Osteoblast (primary cell): ENCODE measurements around the gene TRMT1. TPM values are rescaled to one million over a fixed set of nuclear protein-coding genes. Genes with fewer than 3 reads are reported as not detected.
A peak's percentile ranks its signal among the peaks of the same experiment; 100 is the strongest.

Source experiments
- DNase-seq: peaks from one replicate; pipeline ENCODE4 v3.0.0; 2011; ENCODE audit warnings: low spot score, mixed read lengths; ENCODE audit not compliant: insufficient read length; ENCODE audit errors: missing footprints
- H2AFZ ChIP-seq: 2 replicates; pipeline ENCODE4 v1.6.0; 2011; ENCODE audit warnings: mild to moderate bottlenecking, low read length
- H3K27ac ChIP-seq: 2 replicates; pipeline ENCODE4 v1.5.1; 2011; ENCODE audit warnings: mild to moderate bottlenecking, low read depth, low read length, moderate library complexity
- H3K27me3 ChIP-seq: 2 replicates; pipeline ENCODE4 v1.6.0; 2012; ENCODE audit warnings: mild to moderate bottlenecking, control low read depth, inconsistent platforms, low read length, moderate library complexity; ENCODE audit not compliant: insufficient read depth
- H3K36me3 ChIP-seq: 2 replicates; pipeline ENCODE4 v1.5.1; 2011; ENCODE audit warnings: mild to moderate bottlenecking, low read length, control low read depth, moderate library complexity; ENCODE audit not compliant: insufficient read depth
- H3K4me1 ChIP-seq: 2 replicates; pipeline ENCODE4 v1.5.1; 2011; ENCODE audit warnings: mild to moderate bottlenecking, low read length, control low read depth, moderate library complexity; ENCODE audit not compliant: insufficient read depth
- H3K4me2 ChIP-seq: 2 replicates; pipeline ENCODE4 v1.6.0; 2011; ENCODE audit warnings: mild to moderate bottlenecking, low read length; ENCODE audit not compliant: insufficient read depth
- H3K4me3 ChIP-seq: fragments of 200-600 bp; sonication (generic); 3 replicates; pipeline ENCODE4 v1.5.1; 2012; ENCODE audit warnings: mild to moderate bottlenecking, low read length, inconsistent platforms; ENCODE audit not compliant: insufficient read depth
- H3K79me2 ChIP-seq: 2 replicates; pipeline ENCODE4 v1.6.0; 2012; ENCODE audit warnings: mild to moderate bottlenecking, low read length, control low read depth, inconsistent platforms; ENCODE audit not compliant: insufficient read depth
- H3K9me3 ChIP-seq: 2 replicates; pipeline ENCODE4 v1.5.1; 2011; ENCODE audit warnings: low read depth, low read length, control low read depth
- H4K20me1 ChIP-seq: 2 replicates; pipeline ENCODE4 v1.6.0; 2012; ENCODE audit warnings: mild to moderate bottlenecking, low read length, control low read depth; ENCODE audit not compliant: insufficient read depth
- total RNA-seq: library from RNA; depleted of rRNA; stranded (reverse); fragments of >200 nt; gene quantifications from 2 replicates; pipeline ENCODE4 v1.2.3, GENCODE V29; 2012
- TF ChIP-seq, protein P1 (sequence below): IDR thresholded peaks from 2 replicates; pipeline ENCODE4 v1.5.1; 2011; ENCODE audit warnings: mild to moderate bottlenecking, low read depth, low read length, moderate library complexity; ENCODE audit errors: extremely low read depth

The TRMT1 gene
- total RNA-seq, 1 donor = 29.7 TPM

DNA sequence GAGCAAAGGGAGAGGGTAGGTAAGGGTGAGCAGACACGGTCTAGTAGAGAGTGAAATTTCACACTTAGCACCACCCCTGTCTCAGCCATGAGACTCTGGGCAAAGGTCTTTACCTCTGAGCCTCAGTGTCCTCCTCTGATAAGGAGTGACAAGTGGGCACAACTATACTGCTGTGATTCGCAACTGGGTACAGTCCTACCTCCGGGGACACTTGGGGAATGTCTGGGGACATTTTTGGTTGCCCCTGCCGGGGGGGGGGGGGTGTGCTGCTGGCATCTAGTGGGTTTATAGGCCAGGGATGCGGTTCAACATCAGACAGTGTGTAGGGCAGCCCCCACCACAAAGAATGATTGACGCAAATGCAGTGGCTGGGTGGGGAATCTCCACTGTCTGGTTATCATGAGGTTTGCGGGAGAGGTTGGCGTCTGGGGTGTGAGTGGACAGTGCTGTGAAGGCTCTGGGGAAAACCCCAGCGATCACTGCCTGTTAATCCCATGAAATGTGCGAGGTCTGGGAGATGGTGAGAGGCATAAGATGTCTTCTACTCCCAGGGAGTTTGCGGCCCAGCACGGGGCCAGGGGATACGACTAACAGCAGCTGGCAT lies 5.8 kb upstream of the TRMT1 start:
- Histone ChIP-seq H3K4me1 (peaks cover 41% of the 10 kb centered on the region), H3K4me3 (no peak overlapping the region), H3K4me2 (peak overlapping the region; percentile 94), H3K27ac (peak overlapping the region; percentile 96), H4K20me1 (peaks cover 59% of the 10 kb centered on the region), H3K79me2 (peaks cover 92% of the 10 kb centered on the region), H2AFZ (no peak overlapping the region), H3K36me3 (peaks cover 23% of the 10 kb centered on the region), H3K27me3 (no peaks in the 10 kb centered on the region), H3K9me3 (no peaks in the 10 kb centered on the region)
- TF ChIP-seq, protein P1, sequence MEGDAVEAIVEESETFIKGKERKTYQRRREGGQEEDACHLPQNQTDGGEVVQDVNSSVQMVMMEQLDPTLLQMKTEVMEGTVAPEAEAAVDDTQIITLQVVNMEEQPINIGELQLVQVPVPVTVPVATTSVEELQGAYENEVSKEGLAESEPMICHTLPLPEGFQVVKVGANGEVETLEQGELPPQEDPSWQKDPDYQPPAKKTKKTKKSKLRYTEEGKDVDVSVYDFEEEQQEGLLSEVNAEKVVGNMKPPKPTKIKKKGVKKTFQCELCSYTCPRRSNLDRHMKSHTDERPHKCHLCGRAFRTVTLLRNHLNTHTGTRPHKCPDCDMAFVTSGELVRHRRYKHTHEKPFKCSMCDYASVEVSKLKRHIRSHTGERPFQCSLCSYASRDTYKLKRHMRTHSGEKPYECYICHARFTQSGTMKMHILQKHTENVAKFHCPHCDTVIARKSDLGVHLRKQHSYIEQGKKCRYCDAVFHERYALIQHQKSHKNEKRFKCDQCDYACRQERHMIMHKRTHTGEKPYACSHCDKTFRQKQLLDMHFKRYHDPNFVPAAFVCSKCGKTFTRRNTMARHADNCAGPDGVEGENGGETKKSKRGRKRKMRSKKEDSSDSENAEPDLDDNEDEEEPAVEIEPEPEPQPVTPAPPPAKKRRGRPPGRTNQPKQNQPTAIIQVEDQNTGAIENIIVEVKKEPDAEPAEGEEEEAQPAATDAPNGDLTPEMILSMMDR = no peak
- peak; percentile 52 for DNase-seq

DNA sequence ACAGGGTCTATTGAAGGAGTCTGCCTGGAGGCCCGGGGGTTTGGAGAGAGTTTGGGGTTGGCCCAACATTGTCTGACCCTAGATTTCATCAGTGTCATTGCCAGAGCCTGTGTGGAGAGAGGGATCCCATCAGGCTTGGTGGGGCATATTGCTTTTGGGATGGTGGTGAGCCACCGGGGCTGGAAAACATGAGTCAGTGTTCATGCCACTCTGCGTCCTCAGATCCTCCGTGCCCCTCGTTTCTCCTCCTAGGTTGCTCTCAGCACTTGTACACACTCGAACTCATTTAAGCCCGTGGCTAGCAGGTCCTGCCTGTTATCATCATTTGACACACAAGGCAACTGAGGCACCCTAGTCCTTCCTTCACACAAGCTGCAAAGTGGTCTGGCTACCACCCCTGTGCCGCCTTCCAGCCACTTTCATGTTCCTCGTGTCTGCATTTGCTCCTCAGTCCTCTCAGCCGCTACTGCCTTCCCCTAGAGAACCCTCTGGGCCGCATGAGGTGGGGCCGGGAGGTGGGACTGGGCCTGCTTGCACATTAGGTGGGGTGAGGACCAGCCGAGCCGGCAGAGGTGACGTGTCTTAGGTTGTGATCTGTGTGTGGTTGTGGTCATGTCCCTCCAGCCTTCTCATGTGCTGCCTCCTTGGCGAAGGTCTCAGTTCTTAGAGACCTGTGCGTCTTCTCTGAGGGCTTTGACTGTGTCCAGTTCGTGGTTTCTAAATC lies 5.2 kb upstream of the TRMT1 start:
- Histone ChIP-seq H4K20me1 (peaks cover 57% of the 10 kb centered on the region), H3K79me2 (peaks cover 86% of the 10 kb centered on the region), H3K27ac (peak overlapping the region; percentile 96), H3K4me2 (peak overlapping the region; percentile 94), H3K4me1 (peaks cover 45% of the 10 kb centered on the region), H3K4me3 (peak overlapping the region; percentile 86), H2AFZ (no peak overlapping the region), H3K27me3 (no peaks in the 10 kb centered on the region), H3K36me3 (peaks cover 21% of the 10 kb centered on the region), H3K9me3 (no peaks in the 10 kb centered on the region)
- DNase-seq = peak; percentile 88
- TF ChIP-seq, protein P1 = no peak

DNA sequence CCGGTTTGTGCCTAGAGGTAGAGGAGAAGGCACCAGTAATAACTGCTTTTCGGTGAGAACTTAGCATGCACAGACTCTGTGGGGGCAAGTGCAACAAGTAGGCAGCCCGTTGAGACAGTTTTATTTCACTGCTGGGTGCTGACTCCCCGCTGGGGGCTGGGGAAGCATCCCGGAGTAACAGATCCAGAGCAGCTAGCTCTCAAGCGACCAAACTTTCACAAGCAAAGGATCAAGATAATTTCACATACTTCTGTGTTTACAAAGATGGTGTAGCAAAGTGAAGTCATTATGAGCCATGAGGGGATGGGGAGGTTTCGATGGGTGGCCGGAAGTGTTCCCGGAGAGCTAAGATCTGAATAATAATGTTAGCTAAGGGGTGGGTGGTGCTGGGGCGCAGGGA lies 4.3 kb upstream of the TRMT1 start:
- Histone ChIP-seq H3K4me3 (peak overlapping the region; percentile 86), H4K20me1 (peaks cover 50% of the 10 kb centered on the region), H3K4me2 (peak overlapping the region; percentile 94)

DNA sequence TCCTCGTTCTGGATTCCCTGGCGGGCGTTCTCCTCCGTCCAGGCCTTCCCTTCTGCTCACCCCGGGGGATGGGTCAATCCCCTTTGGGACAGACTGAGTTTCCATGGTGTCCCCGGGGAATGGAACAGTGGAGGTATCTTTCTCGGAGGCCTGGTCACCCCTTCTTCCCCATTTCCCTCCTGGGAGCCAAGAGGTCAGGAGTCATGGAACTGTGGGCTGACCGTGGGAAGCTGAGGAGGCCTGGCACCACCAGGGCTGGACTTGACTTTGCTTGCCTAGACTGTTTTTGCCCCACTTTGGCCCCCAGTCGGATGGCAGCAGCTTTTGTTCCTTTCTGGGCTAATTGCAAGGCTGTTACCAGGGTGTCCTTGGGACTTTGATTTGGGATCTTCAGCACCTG lies 3.5 kb upstream of the TRMT1 start:
- Histone ChIP-seq H4K20me1 (peaks cover 49% of the 10 kb centered on the region), H3K27ac (peak overlapping the region; percentile 96), H3K4me2 (peak overlapping the region; percentile 94), H3K36me3 (peaks cover 16% of the 10 kb centered on the region), H2AFZ (no peak overlapping the region), H3K9me3 (no peaks in the 10 kb centered on the region), H3K4me3 (peak overlapping the region; percentile 86), H3K79me2 (peaks cover 84% of the 10 kb centered on the region), H3K27me3 (no peaks in the 10 kb centered on the region), H3K4me1 (peaks cover 50% of the 10 kb centered on the region)
- TF ChIP-seq, protein P1 = no peak
- peak; percentile 88 for DNase-seq

More for the DNA sequence above, 4.3 kb upstream of the TRMT1 start:
- TF ChIP-seq, protein P1 = no peak
- H3K27me3 ChIP-seq = no peaks in the 10 kb centered on the region
- peak overlapping the region; percentile 96 for H3K27ac ChIP-seq
- H3K4me1 ChIP-seq = peaks cover 43% of the 10 kb centered on the region
- no peak overlapping the region for H2AFZ ChIP-seq
- peaks cover 15% of the 10 kb centered on the region for H3K36me3 ChIP-seq
- no peaks in the 10 kb centered on the region for H3K9me3 ChIP-seq
- H3K79me2 ChIP-seq = peaks cover 84% of the 10 kb centered on the region
- DNase-seq = peak; percentile 98
